HG03039 (cell line): ENCODE measurements around the gene ASCL2.
"Not testable (repeated sequence)": the region's sequence is repeated elsewhere in the genome, so short reads cannot be mapped to it uniquely, and the experiment has no call there.

Experiments used
- ATAC-seq: cut with Tn5 transposase; IDR thresholded peaks from one replicate; pipeline ENCODE4 v1.9.1; 2021; ENCODE audit warnings: mild to moderate bottlenecking, moderate library complexity; ENCODE audit not compliant: unreplicated experiment

ASCL2 gene

DNA sequence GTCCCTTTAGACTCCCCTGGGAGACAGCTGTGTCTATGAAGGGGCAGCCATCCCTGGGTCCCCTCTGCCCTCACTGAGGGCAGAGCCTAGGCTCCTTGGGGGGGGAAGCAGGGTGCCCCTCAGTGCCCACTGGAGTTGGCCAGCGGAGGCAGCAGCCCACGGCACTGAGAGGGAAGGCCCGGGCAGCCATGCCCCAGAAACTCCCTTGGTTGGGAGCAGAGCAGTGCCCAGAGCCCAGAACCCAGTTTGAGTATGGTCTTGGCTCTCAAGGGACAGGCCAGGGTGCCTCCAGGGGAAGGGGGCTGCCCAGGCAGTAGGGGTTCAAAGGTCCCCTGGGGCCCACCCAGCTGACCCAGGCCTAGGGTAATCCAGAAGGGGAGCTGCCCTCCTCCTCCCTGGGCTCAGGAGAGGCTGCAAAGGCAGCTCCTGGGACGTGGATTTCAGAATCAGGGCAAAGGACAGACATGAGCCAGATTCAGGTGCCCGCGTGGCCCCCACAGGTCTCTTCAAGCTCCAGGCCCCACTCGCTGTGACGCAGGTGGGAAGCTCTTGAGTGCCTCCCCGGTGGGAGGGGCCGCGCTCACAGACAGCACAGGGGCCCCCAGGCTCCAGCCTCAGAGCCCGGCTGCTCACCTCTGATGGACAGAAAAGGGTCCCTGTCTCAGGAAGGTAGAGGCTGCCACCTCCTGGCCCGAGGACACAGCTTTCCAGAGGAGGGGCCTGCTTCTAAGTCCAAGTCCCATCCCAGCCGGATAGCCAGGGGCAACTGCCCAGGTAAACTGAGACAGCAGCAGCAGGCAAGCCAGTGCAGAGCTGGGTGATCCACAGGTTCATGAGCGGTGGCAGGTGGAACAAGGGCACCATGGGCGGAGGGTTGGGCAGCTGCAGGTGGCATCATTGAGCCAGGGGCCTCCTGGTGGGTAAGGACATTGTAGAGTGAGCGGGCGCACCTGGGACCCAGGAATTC is 28.7 kb upstream of the ASCL2 start:
- ATAC-seq = no peak

DNA sequence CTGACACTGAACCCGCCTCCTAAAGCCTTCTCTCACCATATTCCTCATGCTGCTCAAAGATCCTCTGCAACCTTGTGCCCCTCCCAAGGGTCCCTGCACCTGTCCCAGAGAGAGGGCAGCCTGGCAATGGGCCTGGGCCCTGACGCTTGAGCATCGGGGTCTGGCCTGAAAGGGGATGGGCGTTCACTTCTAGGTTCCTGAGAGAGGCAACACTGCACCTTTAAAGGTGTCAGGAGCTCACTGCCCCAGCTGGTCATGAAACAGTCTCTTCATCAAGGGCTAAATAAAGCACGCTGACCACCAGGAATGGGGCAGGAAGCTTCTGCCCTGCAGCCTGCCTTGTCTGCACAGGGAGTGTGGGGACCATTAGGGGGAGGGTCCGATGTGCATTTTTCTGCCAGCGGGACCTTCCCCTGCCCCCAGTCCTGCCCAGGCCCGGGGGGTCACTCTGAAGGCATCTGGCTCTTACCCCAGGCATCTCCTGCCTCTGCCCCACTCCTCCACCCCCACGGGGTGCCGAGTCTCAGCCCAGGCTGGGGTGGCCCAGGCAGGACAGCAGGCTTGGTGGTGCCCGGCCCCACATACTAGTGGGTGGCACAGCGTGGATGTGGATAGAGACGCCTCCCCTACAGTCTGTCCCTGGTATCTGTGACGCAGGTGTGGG is 27.9 kb upstream of the ASCL2 start:
- ATAC-seq = no peak

- no peak for ATAC-seq
Observed at GRCh38 chr11:2297623-2298030, 27.2 kb upstream of the ASCL2 start.

- ATAC-seq = no peak
Observed at GRCh38 chr11:2296913-2297622, 26.7 kb upstream of the ASCL2 start.

- ATAC-seq = no peak
Observed at GRCh38 chr11:2295971-2296912, 25.9 kb upstream of the ASCL2 start.

GRCh38 chr11:2294926-2295290 is 24.5 kb upstream of the ASCL2 start:
- ATAC-seq = no peak

DNA sequence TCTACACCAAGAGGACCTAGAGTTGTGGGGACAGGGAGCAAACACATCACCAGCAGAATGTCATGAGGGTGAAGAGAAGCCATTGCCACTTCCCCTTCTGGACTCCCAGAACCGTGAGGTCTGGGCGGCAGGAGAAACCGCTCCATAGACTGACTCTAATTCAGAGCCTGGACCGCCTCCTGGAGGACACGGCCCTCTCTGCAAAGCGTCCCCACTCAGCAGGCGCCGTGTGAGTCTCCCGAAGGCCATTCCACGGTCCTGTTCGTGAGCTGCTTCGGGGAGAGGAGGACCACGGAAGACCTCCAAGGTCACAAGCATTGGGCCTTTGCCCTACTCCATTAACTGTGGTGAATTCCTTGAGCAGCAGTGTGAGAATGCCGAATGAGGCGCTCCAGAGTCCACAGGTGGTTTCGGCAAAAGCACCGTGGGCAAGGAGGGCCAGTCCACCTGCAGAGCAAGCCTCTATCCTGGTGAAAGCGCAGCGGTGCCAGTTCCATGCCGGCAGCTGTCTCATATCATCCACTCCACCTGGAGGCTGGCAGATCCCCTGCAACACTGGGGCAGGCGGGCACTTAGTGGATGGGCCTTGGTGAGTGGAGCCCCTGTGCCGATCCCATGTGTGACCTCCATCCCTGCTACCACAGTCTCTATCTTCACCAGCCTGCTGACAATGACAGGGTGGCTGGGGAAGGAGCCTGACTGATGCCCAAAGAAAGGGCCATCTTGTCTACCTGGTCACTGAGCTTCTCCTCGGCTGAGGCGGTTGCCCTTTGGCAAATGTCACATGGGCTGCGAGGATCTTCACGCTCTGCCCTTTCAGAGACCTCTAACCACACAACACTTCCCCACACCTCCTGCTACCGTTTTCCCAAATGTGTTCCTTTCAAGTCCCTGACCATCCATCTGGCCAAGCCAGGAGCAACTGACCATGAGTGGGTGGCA is 23.9 kb upstream of the ASCL2 start:
- no peak for ATAC-seq

DNA sequence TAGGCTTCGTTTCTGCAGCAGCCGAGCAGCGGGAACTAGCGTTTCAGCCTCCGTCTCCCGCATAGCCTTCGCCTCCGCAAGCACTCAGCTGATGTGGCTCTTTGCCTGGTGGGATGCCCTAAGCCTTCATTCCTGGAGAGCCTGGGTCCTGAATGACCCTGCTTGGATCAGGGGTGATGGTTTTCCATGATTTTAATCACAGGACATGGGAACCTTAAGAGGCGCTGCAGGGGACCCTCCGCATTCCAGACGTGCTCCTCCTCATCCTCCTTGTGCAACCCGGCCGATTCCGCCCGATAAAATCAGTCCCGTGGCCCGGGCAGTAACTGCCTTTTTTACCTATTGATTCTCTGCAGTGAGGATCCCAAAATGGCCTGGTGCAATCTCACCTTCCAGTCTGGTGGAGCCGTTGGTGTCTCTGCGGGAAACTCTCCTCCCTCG is 23.2 kb upstream of the ASCL2 start:
- no peak for ATAC-seq

- ATAC-seq = no peak
Observed at GRCh38 chr11:2290351-2290841, 20.0 kb upstream of the ASCL2 start.

GRCh38 chr11:2289859-2290258 is 19.5 kb upstream of the ASCL2 start:
- no peak for ATAC-seq

GRCh38 chr11:2289350-2289749 is 19.0 kb upstream of the ASCL2 start:
- no peak for ATAC-seq

GRCh38 chr11:2287091-2287490 is 16.7 kb upstream of the ASCL2 start:
- no peak for ATAC-seq

GRCh38 chr11:2286350-2286749 is 16.0 kb upstream of the ASCL2 start:
- not testable (repeated sequence) for ATAC-seq

DNA sequence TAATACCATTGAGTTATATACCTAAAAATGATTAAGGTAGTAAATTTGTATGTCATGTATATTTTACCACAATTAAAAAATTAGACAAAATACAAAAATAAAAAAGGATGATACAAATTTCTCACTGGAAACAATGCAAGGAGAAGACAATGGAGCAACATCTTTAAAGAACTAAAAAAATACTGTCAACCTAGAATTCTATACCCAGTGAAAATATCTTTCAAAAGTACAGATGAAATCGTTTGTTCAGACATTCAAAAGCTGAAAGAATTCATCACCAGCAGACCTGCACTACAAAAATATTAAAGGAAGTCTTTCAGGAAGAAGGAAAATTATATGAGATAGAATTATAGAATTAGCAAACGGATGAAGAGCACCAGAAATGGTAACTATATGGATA is 9.8 kb upstream of the ASCL2 start:
- no peak for ATAC-seq

- no peak for ATAC-seq
Observed at GRCh38 chr11:2277933-2278523, 7.6 kb upstream of the ASCL2 start.

GRCh38 chr11:2277008-2277346 is 6.6 kb upstream of the ASCL2 start:
- no peak for ATAC-seq

GRCh38 chr11:2276280-2277007 is 6.1 kb upstream of the ASCL2 start:
- ATAC-seq = no peak
